NCI-H524 (cell line): ENCODE measurements around the gene LIMS2.
A peak's percentile ranks its signal among the peaks of the same experiment; 100 is the strongest.

ENCODE experiments used
- DNase-seq, 2 experiments: peaks; one replicate each; lab custom pipeline; 2025; lab: John Stamatoyannopoulos, UW

The LIMS2 gene

DNA sequence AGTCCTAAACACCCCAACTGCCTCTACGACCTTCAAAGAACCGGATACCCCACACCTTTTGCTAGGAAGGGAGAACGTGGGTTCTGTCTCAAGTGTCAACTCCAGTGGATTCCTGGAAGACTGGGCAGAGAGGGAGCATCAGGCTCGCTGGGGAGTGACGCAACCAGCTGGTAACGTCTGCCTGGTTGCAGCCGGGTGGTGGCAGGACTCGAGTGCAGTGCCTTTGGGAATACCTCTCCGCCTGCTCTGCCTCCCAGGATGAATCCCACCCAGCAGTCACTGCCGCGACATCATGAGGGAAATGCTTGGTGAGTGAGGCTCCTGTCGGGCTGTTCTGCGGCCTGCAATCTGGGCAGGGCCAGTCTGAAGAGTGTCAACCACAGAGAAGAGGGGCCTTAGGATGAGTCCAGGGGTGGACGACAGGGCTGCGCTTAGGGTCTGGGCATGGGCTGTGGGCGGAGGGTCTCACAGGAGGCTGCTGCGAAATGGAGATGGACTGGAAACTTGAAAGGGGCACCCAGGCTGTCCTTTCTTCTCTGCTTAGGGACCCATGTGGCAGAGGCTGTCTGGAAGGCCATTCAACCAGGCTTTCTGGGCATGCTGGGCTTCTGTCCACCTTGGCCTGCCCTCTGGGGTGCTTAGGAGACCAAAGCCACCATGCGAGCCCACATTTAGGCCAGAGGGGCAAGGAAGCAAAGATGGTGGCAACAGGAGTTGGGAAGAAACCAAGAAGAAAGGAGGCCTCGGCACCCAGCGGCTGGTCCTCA, 16.5 kb downstream of the LIMS2 start:
- DNase-seq: peak in 1 of 2 experiments; percentile 35

DNA sequence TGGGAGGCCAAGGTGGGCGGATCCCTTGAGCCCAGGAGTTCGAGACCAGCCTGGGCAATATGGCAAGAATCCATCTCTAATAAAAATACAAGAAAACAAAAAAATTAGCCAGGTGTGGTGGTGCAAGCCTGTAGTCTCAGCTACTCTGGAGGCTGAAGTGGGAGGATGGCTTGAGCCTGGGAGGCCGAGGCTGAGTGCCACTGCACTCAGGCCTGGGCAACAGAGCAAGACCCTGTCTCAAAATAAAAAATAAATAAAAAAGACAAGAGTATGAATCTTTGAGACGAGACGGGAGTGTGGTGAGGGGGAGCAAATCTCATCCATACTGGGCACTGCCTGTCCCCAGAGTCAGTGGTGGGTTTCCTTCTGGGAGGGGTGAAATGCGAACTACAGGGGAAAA, 17.2 kb downstream of the LIMS2 start:
- no peak for DNase-seq

DNA sequence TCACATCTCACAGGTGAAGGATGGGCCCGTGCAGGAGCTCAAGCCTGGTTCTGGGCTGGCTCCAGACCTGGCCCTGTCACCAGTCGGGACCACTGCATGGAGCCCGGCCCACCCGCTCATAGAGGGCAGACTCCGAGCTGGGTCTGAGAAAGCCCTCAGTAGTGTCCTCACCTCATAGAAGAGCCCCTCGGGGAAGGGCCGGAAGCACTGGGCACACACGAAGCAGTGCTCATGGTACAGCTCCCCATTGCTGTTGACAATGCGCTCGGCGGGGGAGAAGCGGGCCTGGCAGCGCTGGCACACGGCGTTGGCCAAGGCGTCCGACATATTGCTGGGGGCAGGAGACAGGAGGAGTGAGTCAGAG, 18.1 kb downstream of the LIMS2 start:
- DNase-seq: no peak

DNA sequence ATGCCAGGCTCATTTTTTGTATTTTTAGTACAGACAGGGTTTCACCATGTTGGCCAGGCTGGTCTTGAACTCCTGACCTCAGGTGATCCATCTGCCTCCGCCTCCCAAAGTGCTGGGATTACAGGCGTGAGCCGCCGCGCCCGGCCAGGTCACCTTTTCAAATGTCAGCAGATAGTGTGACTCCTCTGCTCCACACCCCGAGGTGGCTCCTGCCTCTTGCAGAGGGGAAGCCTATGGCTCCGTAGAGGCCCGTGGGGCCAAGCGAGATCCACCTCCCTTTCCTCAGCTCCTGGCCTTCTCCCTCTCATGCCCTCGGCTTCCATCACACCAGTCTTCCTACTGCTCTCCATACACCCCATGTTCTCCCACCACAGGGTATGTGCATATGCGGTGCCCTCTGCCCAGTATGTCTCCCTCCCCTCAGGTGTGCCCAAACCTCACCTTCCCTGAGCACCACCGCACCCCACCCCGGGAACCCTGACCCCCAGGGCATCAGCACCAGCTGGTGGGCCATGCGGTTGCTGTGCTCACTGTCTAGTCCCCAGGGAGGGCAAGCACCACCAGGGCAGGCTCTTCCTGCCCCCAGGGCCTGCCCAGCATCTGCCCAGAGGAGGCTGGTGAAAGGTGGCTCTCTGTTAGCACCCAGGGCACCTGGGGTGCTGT, 18.6 kb downstream of the LIMS2 start:
- DNase-seq: no peak

DNA sequence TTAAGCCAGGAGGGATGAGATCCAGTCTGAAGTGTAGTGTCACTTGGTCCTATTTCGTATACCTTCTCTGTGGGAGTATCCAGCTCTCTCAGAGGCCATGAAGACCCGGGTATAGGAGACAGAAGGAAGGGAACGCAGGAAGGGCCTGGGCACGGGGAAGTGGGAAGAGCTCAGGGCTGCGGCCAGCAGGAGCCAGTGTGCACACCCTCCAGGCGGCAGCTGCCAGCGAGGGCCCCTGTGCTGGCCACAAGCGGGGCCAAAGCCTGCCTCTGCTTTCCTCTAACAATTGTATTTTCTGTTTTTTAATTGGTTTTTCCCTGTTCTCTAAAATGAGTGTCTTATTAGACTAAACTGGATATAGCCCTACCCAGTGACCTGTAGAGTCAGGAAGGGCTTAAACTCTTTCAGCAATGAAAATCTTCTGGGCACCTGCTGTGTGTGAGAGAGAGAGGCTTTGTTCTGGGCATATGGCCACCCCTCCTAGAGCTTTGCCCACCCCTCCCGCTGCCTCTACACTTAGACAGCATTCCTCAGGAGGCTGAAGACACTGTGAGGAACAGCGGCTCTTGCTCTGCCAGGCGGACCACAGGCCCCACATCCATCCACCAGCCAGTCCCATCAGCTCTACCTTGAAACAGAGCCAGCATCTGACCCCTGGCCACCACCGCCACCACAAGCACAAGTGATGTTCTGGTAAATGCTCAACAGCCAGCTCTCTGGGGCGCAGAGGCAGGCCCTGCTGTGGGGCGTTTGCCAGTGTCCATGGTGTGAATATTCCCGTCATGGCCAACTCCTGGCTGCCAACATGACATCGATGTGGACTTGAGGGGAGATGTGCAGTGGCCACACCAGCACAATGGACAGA, 19.9 kb downstream of the LIMS2 start:
- peak; percentile 17 to 70 for DNase-seq

DNA sequence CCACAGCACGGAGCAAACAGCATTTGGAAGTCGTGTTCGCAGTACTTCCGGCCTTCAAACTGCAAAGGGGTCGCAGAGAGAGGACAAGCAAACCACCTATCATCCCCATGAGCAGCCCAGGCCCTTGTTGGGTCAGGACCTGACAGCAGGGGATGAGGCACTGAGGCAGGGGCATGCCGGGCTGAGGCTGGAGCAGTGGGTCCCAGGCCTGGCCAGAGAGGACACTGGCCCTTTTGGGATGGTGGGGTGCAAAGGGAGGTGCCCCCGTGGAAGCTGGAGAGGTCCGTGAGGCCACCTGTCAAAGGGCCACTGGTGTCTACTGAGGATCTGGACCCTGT, 20.5 kb downstream of the LIMS2 start:
- no peak for DNase-seq

DNA sequence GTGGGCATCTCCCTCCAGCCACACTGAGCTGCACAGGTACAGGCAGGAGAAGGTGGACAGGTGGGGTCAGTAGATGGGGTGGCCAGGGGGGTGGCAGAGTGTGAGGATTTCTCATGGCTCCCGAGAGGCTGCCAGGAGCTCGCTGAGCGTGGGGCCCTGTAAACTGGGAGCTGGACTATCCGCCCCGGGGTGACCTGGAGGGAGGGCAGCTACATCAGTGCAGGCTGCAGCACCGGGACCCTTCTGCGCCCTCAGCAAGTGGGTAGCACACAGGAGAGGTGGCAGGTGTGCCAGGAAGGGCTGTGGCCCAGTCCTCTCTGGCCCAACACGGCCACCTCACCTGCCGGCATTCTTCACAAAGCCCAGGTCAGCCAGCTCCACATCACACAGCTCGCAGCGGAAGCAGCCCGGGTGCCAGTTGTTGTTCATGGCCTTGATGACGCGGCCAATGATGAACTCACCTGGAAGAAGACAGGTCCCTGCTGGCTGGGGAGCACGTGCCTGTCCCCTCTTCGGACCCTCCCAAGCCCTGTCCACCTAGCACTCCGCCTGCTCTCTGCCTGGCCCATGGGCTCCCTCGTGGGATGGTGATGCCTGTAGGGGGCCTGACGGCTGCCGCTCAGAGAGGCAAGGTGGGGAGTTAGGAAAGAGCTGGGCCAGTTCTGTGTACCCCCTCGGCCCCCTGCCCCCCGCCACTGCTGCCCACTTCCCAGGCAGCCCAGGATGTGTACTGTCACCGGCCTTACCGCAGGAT, 21.1 kb downstream of the LIMS2 start:
- DNase-seq: no peak

DNA sequence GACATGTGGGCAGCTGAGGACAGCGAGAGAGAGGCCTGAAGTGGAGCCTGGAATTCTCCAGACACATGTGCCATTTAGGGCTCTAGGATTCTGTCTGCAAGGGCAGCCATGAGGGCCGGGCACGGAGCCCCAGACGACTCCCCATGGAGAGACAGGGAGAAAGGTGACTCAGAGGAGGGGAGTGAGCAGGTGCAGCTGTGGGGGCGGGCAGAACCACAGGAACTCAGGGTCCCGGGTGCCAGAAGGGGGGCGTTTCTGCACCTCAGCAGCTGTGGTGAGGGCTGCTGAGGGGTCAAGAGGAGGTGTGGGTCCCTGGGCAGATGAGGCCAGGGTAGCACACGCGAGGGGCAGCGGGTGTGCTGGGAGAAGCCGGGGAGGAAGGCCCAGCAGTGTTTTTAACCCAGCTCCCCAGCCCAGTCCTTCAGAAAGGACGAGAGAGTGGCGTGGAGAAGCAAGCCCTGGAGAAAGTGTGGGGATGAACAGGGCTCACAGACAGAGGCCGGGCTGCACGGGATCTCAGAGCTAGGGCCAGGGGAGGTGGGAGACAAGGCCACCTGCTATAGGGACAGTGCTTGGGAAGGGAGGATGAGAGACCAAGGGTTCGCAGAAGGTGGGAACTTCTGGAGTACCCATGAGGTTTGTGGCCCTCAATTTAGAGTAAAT, 21.8 kb downstream of the LIMS2 start:
- no peak for DNase-seq

DNA sequence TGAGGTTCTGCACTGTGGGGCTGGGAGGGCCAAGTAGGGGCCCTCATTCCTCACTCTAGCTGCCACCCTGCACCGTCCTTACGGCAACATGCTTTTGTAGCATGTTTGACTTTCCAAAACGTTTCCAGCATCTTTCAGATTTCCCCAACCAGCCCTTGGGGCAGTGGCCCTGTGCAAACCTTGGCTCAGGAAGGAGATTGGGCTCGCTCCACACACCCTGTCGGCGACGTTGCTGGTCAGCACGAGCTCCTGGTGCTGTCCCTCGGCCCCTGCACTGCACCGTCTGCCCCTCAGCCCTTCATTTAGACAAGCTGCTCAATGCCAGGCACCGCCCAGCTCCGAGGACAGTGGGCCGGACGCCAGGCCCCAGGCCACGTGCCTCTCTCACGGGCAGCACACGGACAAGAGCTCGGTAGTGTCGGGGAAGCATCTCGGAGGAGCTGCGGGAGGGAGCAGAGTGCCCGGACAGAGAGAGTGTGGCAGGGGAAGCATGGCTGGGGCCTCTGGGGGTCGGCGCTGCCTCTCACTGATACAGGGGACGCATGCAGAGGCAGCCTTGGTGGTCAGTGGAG, 22.5 kb downstream of the LIMS2 start:
- DNase-seq: no peak

DNA sequence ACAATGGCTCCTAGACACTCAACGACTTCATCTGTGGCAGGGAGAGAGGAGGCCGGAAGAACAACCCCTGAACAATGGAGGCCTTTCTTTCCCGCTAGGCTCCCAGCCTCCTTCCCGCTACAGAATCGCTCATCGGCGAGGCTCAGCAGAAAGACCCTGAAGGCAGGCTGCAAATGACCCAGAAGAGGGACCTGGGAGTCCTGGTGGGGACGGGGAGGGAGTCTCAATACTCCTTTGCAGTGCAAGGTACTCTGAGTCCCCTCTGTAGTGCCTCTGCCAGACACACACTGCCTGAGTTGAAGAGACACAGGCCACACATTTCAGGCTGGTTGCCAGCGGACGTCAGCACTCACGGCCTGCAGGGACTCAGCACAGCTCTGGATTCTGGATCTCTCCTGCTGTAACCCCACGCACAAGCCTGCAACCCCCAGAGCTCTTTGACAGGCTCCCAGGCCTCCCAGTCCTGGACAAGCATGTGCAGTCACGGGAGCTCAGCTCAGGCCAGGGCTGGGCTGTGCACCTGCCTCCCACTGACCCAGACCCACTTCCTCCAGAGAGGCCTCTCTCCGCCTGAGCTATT, 23.3 kb downstream of the LIMS2 start:
- no peak for DNase-seq

DNA sequence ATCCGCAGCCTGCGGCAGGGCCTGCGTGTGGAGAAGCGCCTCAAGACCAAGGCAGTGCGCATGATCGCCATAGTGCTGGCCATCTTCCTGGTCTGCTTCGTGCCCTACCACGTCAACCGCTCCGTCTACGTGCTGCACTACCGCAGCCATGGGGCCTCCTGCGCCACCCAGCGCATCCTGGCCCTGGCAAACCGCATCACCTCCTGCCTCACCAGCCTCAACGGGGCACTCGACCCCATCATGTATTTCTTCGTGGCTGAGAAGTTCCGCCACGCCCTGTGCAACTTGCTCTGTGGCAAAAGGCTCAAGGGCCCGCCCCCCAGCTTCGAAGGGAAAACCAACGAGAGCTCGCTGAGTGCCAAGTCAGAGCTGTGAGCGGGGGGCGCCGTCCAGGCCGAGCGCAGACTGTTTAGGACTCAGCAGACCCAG, 23.9 kb downstream of the LIMS2 start:
- no peak for DNase-seq

DNA sequence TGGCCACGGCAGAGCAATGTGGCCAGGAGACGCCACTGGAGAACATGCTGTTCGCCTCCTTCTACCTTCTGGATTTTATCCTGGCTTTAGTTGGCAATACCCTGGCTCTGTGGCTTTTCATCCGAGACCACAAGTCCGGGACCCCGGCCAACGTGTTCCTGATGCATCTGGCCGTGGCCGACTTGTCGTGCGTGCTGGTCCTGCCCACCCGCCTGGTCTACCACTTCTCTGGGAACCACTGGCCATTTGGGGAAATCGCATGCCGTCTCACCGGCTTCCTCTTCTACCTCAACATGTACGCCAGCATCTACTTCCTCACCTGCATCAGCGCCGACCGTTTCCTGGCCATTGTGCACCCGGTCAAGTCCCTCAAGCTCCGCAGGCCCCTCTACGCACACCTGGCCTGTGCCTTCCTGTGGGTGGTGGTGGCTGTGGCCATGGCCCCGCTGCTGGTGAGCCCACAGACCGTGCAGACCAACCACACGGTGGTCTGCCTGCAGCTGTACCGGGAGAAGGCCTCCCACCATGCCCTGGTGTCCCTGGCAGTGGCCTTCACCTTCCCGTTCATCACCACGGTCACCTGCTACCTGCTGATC, 24.4 kb downstream of the LIMS2 start:
- DNase-seq: no peak

DNA sequence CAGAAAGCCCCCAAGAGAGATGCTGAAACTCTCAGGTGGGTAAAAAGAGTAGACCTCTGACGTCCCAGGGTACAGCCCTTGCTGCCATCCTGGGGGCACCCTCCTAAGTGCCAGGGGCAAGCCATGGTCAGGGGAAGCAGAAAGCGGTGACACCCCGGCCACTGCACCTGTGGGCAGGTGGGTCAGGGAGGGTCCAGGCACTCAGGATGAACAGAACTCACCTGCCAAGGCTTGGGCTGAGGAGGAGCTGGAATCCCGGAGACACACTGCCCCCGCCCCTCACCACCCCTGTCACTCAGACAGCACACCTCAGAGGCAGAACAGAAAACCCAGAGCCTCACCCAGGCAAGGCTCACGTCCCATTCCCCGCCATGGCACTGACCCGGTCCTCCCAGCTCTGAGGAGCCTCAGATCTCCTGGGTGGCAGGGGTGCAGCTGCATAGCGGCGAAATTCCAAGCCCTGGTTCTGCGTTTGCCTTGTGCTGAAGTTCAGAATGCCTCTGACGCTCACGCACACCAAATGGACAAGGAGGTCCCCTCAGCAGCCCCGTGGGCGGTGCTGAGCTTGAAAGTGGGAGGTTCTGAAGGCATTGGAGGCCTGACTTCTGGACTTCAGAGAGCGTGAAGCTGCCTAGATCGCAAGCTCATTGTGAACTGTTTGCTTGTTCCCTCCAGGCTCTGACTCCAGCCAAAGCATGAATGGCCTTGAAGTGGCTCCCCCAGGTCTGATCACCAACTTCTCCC, 25.1 kb downstream of the LIMS2 start:
- DNase-seq: no peak

DNA sequence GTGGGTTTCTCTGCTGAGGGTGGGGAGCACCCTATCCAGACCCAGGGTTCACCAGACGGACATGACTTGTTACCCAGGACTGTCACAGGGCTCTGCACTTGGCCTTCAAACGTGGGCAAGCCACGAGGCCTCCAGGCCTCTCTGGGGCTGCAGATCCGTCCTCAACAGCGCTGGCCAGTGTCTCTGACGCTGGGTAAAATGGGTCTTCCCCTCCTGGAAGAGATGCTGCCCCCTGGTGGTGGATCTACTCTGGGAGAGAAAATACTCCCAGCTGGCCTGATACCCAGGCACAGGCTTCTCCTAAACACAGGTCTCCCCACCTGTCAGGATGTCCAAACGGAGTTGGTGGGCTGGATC, 25.7 kb downstream of the LIMS2 start:
- peak; percentile 56 to 79 for DNase-seq

DNA sequence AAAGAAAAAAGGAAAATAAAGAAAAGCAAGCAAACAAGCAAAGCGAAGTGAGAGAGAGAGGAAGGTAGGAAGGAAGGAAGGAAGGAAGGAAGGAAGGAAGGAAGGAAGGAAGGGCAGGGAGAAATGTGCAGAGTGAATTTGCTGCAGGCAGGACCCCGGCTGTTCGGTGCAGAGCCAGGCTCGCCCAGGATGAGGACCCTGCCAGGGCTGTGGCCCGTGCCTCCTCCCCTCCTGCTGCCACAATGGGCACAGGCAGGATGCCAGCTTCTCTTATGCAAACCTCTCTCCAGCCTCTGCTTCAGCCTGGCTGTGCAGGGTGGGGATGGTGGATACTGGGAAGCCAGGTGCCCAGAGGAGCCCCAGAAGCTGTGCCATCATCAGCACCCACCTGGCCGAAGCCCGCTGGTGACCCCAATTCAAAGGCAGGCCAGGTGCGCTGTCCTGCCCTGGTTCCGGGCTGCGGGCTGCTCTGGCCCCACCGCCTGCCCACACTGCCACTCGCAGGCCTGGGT, 26.2 kb downstream of the LIMS2 start:
- no peak for DNase-seq

DNA sequence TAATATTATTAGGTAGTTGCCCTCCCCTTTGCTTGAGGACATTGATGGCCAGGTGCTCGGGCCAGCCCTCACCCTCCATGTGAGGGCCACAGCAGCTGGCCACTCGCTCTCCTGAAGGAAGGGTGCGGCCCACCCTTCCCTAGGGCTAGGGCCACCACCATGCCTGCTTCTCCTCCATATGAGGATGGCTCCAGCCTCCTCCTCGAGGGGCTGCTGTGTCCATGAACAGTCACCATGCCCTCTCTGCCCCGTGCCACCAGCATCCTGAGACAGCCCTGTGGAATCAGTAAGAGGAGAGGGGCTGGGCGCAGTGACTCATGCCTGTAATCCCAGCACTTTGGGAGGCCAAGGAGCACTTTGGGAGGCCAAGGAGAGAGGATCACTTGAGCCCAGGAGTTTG, 27.0 kb downstream of the LIMS2 start:
- DNase-seq: no peak

DNA sequence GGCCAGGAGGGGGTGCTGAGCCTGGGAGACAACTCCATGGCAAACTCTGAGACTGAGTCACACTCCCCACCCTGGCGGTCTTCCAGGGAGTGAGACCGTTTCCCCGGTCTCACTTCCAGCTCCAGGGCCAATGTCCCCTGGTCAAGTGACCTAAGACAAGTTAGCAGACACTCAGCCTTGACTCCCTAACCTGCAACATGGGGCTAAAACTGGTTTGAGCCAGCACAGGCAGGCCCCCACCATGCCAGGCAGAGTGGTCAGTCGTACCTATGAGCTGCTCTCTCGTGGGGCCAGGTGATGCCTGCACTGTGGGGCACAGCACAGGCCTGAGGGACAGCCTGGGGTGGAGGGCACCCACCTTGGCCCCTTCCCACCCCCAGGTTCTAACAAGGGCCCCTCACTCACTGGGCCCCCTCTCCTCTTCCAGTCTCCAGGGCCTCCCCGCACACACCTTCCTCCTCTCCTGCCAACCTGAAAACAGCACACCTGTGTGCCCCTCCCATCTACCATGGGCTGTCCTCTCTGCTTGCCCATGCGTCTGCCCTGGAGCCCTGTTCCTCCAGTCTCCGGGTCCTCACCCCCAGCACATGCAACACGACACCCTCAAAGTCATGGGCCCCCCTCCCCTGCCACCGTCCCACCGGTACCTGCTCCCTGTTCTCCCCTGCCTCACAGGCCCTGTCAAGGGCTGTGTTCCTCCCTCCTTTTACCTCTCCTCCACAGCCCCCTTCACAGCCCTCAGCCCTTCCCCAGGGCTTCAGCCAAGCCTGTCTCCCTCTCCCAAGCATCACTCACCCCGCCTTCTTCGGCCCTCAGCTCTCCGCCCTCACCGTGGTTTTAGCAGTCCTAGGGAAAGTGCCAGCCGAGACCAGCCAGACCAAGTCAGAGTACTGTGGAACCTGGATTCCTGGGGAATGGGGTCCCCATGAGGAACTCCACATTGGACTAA, 27.8 kb downstream of the LIMS2 start:
- DNase-seq: no peak

DNA sequence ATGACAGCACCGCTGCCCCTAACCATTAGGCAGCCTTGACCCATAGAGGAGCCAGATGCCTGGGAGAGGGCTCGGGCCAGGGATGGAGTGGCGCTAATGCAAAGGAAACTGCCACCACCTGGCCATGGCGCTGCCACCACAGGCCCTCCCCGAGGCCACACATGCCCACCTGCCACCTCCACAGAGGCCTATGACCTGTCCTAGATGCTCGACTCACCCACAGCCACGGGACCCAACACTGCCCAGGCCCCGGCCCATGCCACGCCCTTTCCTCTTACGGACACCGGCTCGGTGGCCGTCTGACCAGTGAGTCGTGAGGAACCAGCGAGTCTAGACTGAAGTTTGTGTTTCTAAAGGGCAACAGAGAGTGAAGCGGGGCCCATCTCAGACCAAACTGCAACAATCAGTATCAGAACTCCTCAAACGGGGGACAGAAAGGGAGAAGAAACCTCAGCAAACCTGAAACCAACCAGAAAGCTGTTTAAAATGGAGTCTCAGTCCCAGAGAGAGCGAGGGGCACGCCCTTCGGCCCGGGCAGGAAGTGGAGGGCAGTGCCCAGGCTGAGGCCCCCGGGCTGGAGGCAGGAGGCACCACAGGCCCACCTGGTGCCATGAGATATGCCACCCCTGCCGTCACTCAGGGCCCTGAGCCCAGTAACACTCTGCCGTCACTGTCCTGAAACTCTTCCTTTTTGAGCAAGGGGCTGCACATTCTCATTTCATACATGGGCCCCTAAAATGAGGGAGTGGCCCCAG, 28.7 kb downstream of the LIMS2 start:
- DNase-seq: no peak
